Activated CD4-positive, CD25-positive, alpha-beta regulatory T cell treated with anti-CD3 and anti-CD28 coated beads, Interleukin-2, amount 50 U/mL, for 72 hours (primary cell): ENCODE data around the gene PLB1.
A peak's percentile ranks its signal among the peaks of the same experiment; 100 is the strongest.

Source experiments
- DNase-seq: peaks from one replicate; pipeline ENCODE4 v3.0.0; 2021

The PLB1 gene

DNA sequence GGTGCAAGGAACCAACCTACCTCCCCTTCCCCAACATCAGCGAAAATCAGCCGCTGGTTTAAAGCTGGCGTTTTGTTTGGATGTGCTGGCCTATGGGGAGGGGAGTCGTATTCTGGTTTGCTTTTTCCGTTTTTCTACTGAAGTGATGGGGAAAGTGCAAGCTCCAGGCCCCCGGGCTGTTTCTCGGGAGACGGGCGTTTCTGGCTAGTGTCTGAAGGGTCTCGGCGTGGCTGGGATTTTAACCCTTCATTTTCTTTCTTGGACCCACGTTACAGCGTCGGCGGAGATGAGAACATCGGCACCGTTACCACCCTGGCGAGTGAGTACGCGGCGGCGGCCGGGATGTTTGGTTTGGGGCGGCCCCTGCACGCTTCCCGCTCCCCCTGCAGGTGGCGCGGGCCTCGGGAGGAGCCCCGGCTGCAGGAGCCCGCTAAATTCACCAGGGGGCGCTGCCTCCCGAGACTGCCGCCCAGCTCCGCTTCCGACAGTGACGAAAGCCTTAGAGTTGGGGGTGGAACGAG, 70.7 kb downstream of the PLB1 start:
- DNase-seq: peak; percentile 94

DNA sequence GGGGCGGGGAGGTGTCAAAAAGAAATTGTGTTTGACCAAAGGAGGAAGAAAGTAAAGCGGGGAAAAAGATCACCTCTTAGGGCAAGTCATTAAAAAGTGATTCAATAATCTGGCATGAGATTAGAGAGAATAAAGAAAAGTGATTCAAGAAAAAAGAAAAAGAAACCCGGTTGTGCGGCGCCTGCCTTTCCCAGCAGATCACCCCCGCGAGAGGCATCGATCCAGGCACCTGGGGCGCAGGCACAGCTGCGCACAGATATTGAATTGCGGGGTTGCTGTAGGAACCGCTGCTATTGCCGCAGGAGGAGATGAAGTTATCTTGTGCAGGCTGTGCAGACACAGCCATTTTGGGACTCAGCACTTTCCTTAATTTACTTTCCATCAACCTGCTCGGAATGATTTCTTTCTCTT, 71.2 kb downstream of the PLB1 start:
- DNase-seq: no peak

DNA sequence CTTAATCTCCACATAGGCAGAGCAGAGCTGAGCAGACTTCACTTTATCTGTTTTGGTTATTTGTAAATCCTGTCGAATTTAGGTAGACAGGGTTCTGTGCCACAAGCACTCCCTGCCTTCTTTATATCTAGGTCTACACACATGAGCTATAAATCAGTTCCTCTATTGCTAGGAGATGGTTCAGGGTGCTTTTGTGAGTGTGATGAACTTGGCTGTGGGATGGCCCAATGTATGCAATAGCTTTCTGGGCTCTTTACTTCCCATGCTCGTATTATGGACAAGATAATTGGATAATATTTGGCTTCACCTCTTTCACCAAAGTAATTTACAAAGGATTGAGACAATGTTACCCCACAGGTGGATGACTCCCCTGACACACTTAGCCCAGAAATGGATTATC, 72.2 kb downstream of the PLB1 start:
- DNase-seq: no peak

DNA sequence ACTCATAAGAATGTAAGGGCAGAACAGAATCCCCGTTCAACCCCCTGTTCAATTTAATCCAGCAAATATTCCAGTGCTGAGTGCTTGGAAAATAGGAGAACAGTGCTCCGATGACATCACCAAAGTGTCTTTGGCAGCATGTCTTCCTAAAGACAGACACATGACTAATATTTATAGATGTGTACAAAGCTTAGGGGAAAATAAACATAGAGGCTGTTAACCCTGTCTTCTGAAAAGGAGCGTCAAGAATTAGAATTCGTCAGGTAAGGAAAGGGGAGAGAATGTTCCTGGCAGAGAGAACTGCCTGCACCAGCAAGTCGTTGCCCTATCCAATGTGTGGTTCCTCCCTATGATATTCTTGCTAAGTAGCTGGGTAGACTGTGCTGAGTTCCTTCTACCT, 72.7 kb downstream of the PLB1 start:
- DNase-seq: no peak

DNA sequence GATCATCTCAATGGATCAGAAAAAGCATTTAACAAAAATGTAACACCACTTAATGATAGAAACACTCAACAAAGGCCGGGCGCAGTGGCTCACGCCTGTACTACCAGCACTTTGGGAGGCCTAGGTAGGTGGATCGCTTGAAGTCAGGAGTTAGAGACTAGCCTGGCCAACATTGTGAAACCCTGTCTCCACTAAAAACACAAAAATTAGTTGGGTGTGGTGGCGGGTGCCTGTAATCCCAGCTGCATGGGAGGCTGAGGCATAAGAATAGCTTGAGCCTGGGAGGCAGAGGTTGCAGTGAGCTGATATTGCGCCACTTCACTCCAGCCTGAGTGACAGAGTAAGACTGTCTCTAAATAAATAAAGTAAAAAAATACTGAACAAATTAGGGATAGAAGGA, 74.6 kb downstream of the PLB1 start:
- no peak for DNase-seq

DNA sequence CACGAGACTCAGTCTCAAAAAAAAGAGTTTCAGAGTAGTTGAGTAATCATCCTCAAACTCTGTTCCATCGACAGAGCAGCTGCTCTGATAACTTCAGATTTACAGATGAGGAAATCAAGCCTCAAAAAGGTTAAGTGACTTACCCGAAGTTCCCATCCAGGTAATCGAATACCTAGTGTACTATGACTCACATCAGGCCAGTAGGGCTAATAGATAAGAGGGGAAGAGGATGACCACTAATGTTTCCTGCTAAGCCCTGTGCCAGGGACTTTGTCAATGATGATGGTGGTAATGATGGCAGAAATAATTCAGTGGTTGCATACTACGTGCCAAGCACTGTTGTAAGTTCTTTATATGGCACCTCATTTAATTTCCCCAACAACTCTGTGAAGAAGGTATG, 80.9 kb downstream of the PLB1 start:
- DNase-seq: no peak

DNA sequence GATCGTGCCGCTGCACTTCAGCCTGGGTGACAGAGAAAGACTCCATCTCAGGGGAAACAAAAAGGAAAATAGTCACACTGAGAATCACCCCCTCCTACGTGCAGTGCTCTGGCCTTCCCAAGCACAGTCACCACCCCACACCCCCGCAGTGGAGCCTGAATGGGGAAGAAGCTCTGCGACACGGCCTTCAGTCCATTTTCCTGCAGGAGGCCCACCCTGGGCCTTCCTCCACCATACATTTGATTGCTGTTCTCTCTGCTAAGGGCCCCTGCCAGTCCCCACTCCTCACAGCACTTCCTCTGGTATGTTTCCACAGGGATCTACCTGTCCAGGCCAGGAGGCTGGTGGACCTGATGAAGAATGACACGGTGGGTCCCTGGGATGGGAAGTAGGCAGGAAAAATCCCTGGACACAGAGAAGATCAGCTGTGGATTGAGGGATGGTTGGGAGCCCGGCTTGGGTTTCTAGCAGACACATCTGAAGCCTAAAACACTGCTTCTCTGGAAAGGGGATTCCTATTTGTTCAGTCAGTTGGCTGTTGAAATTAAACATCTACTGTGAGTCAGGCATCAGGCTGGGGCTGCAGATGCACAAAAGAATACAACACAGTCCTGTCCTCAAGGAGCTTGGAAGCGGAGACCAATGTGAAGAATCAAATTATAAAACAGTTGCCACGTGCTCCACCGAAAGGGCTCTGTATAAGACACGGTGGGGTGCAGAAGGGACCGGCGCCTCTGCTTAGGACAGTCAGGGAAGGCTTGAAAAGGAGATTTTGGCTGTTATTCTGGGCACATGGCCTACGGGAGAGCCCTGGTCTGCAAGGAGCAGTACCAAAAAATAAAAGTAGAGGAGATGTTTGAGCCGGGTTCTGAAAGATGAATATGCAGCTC, 82.2 kb downstream of the PLB1 start:
- no peak for DNase-seq

DNA sequence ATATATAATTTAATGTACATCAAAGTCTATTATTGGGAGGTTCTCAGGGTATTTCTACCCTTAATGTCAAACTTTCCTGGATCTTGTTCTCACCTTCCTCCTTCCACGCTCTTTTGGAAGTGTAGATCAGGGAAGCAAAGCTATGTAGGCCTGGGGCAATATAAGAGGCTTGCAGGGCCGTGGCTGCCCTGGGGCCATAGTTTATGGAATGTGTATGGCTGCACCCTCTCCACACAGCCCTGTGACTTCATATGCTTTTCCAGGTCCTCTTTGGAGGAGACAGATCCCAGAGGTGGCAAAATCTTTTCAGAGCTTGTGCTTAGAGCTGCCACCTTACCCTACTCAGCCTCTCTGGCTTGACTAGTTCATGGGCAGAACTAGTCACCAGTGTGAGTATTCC, 82.9 kb downstream of the PLB1 start:
- DNase-seq: no peak

DNA sequence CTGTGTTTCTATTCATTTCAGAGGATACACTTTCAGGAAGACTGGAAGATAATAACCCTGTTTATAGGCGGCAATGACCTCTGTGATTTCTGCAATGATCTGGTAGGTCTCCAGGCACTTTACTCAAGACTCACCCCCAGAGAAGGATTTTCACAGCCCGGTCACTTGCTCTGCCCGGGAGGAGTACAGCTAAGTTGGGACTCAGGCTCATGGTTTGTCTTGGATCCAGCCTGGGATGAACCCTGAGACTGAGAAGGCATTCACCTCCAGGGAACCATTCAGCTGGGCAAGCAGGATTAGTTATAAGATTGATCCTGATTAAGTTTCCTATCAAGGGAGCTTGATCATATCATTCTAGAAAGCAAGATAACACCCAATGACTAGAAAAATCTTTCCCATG, 83.7 kb downstream of the PLB1 start:
- DNase-seq: no peak

DNA sequence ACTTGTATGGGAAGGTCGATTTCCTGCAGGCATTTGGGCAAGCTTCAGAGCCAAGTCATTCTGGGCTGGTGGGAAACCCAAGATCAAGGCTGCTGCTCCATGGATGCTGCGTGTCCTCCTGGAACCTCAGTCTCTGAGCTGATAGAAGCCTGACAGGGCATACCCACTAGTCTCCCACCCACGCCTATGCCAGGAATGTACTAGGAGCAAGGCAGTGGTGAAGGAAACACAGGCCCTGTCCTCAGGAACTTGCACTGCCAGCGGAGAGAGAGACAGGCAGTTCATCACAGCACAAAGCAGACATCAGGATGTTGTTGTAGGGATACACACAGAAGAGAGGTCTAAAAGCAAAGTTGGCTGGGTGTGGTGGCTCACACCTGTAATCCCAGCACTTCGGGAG, 84.2 kb downstream of the PLB1 start:
- DNase-seq: no peak

DNA sequence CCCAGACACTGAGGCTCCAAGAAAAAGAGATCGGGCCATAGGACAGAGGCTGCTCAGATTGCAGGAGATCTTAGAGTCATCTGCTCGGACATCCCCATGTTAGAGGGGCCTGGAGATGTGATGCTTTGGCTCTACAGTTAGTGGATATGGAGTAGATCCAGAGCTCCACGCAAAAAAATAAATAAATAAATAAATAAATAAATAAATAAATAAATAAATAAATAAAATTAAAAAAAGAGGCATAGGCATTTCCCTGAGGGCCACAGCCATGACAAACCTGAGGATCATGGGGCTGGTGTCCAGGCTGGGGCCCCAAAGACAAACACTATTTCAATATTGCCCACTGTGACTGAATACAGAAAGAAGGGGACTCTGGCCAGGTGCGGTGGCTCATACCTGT, 85.5 kb downstream of the PLB1 start:
- no peak for DNase-seq

DNA sequence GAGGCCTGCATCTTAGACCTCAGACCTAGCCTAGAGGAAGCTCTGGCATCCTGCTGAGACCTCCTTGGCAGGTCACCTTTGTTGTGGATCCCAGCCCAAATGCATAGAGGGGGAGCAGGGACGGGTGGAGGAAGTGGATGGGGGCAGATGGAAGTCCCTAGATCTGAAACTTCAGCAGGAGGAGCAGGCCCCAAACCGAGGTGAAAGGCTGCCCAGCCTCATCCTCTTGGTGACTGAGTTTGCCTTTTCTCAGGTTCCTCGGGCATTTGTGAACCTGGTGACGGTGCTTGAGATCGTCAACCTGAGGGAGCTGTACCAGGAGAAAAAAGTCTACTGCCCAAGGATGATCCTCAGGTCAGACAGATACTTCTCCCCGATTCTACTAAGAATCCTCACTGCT, 86.3 kb downstream of the PLB1 start:
- peak; percentile 21 for DNase-seq

DNA sequence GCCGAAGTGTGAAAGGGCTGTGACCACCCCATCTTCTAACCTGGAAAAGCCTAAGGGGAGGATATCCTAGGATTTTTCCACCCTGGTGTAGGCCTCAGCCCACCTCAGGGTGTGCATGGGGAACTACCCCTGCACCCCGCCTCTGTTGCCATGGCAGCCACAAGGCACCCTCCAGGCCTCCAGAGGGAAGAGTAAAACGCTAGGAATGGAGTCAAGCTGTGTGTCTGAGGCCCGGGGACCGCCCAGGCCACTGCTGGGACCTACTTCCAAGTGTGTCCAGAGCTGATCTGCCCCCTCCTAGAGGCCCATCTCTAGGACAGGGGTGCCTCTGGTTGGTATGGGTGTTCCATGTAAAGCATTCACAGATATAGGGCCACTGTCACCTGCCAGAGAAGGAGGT, 86.7 kb downstream of the PLB1 start:
- peak; percentile 28 for DNase-seq

DNA sequence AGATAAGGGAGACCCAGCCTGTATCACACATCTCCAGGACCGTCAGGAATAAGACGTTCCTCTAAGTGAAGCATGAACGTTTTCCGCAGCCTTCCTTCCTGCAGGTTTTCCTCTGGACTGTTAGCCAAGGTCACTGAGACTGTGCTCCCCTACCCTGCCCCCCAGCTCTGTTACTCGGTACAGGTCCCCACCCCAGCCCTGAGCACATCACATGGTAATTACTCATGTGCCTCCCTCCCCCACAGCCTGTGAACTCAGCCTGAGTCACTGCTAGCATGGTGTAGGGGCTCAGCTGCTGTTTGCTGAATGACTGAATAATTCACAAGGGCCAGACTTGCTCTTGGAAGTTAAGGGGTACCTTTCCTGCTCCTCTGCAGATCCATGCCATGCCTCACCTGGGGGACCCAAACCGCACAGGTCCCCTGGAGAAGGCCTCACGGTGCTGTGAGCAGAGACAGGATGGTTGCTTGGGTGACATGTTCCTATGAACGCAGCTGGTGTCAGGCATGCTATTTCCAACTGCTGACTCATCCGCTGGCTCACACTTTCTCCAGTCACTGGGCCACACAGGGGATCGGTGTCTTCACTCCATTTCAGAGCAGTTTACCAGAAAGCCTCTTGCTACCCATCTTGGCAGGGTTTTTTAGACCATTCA, 88.2 kb downstream of the PLB1 start:
- DNase-seq: peak; percentile 56

DNA sequence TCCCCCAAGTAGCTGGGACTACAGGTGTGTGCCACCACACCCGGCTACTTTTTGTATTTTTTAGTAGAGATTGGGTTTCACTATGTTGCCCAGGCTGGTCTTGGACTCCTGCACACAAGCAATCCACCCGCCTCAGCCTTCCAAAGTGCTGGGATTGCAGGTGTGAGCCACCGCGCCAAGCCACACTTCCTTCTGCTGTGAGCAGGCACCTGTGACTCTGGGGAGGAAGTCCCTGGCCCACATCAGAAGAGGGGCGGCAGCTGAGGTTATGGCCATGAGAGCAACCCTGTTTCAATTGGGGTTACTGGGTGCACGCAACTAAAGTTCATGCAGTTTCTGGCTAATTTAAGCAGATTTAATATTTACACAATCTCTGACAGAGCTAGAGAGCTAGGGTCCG, 91.0 kb downstream of the PLB1 start:
- DNase-seq: peak; percentile 48

DNA sequence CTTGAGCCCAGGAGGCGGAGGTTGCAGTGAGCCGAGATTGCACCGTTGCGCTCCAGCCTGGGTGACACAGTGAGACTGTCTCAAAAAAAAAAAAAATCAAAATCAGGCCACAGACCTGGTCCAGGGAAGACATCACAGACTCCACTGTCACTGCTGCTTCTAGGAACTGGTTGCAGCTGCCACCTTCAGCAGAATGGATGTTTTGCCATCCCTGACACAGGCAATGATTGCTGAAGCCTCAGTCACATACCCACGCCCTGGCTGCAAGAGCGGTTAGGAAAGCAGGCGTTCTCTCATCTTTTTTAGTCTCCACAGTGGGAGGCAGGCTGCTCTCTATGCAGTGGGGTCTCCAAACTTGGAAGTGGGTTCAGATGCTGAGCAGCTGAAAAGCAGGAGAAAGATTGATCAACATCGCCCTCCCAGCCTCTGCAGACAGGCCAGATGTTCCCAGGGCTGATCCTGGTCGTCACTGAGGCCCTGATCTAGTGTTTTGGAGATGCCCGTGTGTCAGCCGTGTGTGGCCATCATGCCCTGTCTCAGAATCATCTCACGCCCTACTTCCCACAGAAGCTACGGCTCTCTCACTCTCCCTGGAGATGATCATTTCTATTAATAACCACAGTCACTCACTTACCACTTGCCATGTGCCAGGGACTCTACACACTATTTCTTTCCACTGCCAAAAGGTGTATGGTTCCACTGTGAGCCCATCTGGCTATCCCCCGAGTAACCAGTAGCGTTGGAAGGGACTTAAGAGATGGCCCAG, 91.8 kb downstream of the PLB1 start:
- peak; percentile 30 for DNase-seq

DNA sequence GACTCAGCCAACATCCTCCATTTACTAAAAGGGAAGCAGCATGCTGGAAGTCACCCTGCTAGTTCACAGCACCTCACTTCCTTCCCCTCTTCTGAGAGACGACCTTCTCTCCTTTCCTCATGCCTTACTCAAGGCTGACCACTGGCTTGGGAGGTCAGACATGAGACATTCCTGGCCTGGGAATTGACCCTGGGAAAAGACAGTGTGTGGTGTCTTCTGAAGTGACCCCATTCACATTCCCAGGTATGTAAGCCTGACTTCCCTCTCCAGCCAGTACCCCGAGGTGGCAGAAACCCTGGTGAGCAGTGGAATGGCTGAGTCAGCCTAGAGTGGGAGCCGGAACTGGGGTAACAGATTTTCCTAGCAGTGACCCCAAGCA, 92.4 kb downstream of the PLB1 start:
- DNase-seq: peak; percentile 27

DNA sequence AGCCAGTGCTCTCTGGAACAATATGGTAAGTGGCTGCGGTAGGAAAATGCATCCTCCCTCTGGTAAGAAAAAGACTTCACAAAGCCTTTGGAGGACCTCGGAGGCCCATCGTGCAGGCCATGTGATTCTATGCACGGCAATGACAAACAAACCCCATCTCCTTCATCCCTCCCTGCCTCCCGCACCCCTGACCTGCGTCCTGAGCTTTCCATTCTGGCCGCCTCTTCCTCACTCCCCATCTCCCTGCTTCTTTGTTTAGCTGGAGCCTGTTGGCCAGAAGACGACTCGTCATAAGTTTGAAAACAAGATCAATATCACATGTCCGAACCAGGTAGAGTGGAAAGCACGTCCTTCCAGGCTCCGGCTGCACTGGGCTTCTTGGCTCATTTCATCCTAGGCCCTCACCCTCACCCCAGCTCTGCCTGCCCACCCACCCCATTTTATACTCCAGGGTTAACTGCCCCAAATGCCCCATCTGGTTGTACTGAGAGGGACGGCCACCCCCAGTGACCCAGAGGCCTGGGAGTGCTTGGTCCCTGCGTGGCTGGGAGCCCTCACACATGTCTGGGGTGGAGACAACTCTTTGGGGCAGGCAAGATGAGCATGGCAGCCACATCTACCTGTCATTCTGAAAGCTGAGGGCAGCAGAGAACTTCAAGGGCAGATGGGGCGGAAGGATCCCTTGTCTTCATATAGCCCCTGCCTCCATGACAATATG, 94.0 kb downstream of the PLB1 start:
- peak; percentile 25 for DNase-seq

DNA sequence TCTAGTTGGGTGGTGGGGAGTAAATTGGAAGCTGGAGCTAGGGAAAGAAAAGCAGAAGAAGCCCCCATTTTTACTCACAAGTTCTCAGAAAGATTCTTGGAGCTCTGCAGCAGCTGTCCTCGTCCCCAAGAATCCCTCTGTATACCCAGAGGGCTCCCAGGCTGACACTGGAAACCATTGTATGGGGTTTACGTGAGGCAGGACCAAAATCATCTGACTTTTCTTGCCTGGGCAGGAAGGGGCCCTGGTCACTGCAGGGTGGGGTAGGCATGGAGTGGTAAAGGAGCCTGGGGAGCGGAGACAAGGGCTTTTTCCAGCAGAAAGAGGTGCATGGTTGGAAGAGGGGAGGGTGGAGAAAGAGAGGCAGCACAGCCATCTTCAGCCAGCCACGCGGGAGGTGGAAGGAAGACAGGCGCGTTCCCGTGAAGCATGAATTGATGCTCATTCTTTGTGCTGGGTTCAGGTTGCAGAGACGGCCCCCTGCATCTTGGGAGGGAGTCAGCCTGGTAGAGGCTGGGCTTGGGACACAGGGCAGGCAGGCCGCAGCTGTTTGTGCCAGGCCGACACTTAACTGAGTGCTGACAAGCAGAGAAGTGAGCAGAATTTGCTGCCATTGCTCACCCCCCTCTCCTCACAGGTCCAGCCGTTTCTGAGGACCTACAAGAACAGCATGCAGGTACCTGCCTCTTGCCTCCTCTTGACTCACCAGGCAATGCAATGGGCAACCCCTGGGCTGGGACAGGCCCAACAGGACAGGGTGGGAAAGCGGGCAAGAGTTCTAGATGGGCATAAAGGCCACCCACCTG, 94.8 kb downstream of the PLB1 start:
- DNase-seq: peak; percentile 30

DNA sequence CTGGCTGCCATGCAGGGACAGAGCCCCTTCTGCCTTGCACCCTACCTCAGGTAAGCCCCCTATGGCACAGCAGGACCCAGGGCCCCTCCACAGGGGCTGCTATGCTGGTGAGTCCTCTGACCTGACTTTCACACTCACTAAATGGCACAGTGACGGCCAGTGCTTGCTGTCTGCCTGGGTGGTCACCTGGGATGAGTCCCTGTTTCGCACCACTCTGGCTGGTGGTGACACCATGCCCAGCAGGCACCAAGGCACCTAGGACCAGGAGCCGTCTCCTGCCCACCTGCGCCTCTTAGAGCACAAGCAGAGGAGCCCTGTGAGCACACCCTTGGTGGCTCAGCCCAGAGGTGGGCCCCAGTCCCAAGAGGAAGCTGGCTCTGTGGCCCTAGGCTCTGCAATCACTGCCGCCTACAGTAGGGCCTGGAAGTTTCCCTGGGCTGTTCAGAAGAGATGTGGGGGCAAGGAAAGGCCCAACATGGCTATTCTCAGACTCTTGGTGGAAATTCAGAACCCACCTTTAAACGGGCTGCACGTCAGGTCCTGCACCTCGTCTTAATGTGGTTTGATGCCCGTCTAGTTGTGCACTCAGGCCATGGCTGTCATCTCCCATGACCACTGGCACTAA, 96.0 kb downstream of the PLB1 start:
- peak; percentile 23 for DNase-seq

DNA sequence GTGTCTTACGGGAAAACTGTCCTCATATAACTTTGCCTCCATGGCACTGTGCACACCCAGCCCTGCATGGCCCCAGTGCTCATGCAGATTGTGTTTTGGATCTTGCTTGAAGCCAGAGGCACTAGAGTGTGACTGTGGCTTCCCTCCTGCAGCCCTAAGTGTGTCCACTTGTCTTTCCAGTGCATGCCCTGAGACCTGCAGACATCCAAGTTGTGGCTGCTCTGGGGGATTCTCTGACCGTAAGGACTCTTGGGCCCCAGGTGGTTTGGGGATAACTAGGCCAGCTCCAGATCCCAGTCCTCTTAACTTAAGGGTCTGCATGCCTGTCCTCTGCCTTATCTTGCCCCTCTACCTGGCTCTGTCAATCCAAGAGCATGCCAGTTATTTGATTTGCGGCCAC, 96.6 kb downstream of the PLB1 start:
- peak; percentile 18 for DNase-seq
